Measurements from ENCODE around the gene KCNMA1. TPM values are rescaled to one million over a fixed set of nuclear protein-coding genes. Genes with fewer than 3 reads are reported as not detected.

KCNMA1 gene
- total RNA-seq, 1 experiment from 2014 or later, result 20.7 TPM

GRCh38 chr10:77444041-77444440 lies 193.6 kb downstream of the KCNMA1 start:
- Mint-ChIP-seq H3K27ac (ENCODE audit: unreplicated experiment) (no peak overlapping the region), H3K4me3 (ENCODE audit: unreplicated experiment) (no peak overlapping the region), H3K9me3 (ENCODE audit: unreplicated experiment) (no peaks in the 10 kb centered on the region), H3K27me3 (ENCODE audit: insufficient read depth, unreplicated experiment) (no peaks in the 10 kb centered on the region), H3K36me3 (ENCODE audit: insufficient read depth, unreplicated experiment) (peaks cover 6% of the 10 kb centered on the region), H3K4me1 (ENCODE audit: low read depth, unreplicated experiment) (peaks cover 13% of the 10 kb centered on the region)
- BruUV-seq (replicated peaks), result no TSS peak
- H3K27me3 ChIP-seq (replicated peaks; ENCODE audit: control insufficient read depth, insufficient read depth, low read length), result no peaks in the 10 kb centered on the region
- H3K4me1 ChIP-seq, result no peaks in the 10 kb centered on the region
- CTCF ChIA-PET, result no interaction called here
- no peaks in the 10 kb centered on the region for H3K36me3 ChIP-seq (ENCODE audit: control insufficient read depth, insufficient read depth, low read length)
- H3K9me3 ChIP-seq, result no peaks in the 10 kb centered on the region
- DNase-seq, result no peak
- TF ChIP-seq CTCF (IDR thresholded peaks at IDR 0.05; ENCODE audit: insufficient read depth in 1 of 2, low read depth in 1 of 2, low read length in 1 of 2, severe bottlenecking in 1 of 2, unreplicated experiment in 1 of 2), result no peak
- intact Hi-C loops (cut with micrococcal nuclease; ENCODE audit: unreplicated experiment), result no loop called here
- POLR2A ChIA-PET, result no interaction called here
- H3K4me3 ChIP-seq (ENCODE audit: low read depth, low read length), result no peak overlapping the region

GRCh38 chr10:77442699-77443189 lies 194.9 kb downstream of the KCNMA1 start:
- Mint-ChIP-seq H3K27ac (ENCODE audit: unreplicated experiment) (no peak overlapping the region), H3K27me3 (ENCODE audit: insufficient read depth, unreplicated experiment) (no peaks in the 10 kb centered on the region), H3K4me3 (ENCODE audit: unreplicated experiment) (no peak overlapping the region), H3K36me3 (ENCODE audit: insufficient read depth, unreplicated experiment) (peaks cover 11% of the 10 kb centered on the region), H3K9me3 (ENCODE audit: unreplicated experiment) (no peaks in the 10 kb centered on the region), H3K4me1 (ENCODE audit: low read depth, unreplicated experiment) (peaks cover 7% of the 10 kb centered on the region)
- CTCF ChIA-PET, result no interaction called here
- Histone ChIP-seq H3K36me3 (ENCODE audit: control insufficient read depth, insufficient read depth, low read length) (no peaks in the 10 kb centered on the region), H3K9me3 (no peaks in the 10 kb centered on the region), H3K4me3 (ENCODE audit: low read depth, low read length) (no peak overlapping the region), H3K4me1 (no peaks in the 10 kb centered on the region), H3K27me3 (replicated peaks; ENCODE audit: control insufficient read depth, insufficient read depth, low read length) (no peaks in the 10 kb centered on the region)
- no peak for TF ChIP-seq CTCF (IDR thresholded peaks at IDR 0.05; ENCODE audit: insufficient read depth in 1 of 2, low read depth in 1 of 2, low read length in 1 of 2, severe bottlenecking in 1 of 2, unreplicated experiment in 1 of 2)
- no peak for DNase-seq
- POLR2A ChIA-PET, result no interaction called here
- intact Hi-C loops (cut with micrococcal nuclease; ENCODE audit: unreplicated experiment), result no loop called here
- no TSS peak for BruUV-seq (replicated peaks)

GRCh38 chr10:77441353-77442166 lies 196.0 kb downstream of the KCNMA1 start:
- no peak for DNase-seq
- CTCF ChIA-PET, result no interaction called here
- no TSS peak for BruUV-seq (replicated peaks)
- TF ChIP-seq CTCF (IDR thresholded peaks at IDR 0.05; ENCODE audit: insufficient read depth in 1 of 2, low read depth in 1 of 2, low read length in 1 of 2, severe bottlenecking in 1 of 2, unreplicated experiment in 1 of 2), result no peak
- Histone ChIP-seq H3K9me3 (no peaks in the 10 kb centered on the region), H3K36me3 (ENCODE audit: control insufficient read depth, insufficient read depth, low read length) (no peaks in the 10 kb centered on the region), H3K4me3 (ENCODE audit: low read depth, low read length) (no peak overlapping the region), H3K27me3 (replicated peaks; ENCODE audit: control insufficient read depth, insufficient read depth, low read length) (no peaks in the 10 kb centered on the region), H3K4me1 (no peaks in the 10 kb centered on the region)
- Mint-ChIP-seq H3K4me3 (ENCODE audit: unreplicated experiment) (no peak overlapping the region), H3K36me3 (ENCODE audit: insufficient read depth, unreplicated experiment) (peaks cover 6% of the 10 kb centered on the region), H3K9me3 (ENCODE audit: unreplicated experiment) (no peaks in the 10 kb centered on the region), H3K27ac (ENCODE audit: unreplicated experiment) (no peak overlapping the region), H3K4me1 (ENCODE audit: low read depth, unreplicated experiment) (peaks cover 7% of the 10 kb centered on the region), H3K27me3 (ENCODE audit: insufficient read depth, unreplicated experiment) (no peaks in the 10 kb centered on the region)
- POLR2A ChIA-PET, result no interaction called here
- intact Hi-C loops (cut with micrococcal nuclease; ENCODE audit: unreplicated experiment), result no loop called here
